WERI-Rb-1 (cell line): ENCODE measurements around the gene CETN1.

Experiments
- DNase-seq: peaks from one replicate; pipeline ENCODE4 v3.0.0-alpha.2; 2020
- H3K27ac ChIP-seq: fragments of 250-450 bp; sonication (Bioruptor Pico); 2 replicates; pipeline ENCODE4 v1.5.1; 2020; ENCODE audit warnings: mild to moderate bottlenecking, moderate library complexity
- H3K27me3 ChIP-seq: fragments of 250-450 bp; sonication (Bioruptor Pico); 2 replicates; pipeline ENCODE4 v1.5.1; 2021; ENCODE audit warnings: mild to moderate bottlenecking, low read depth, moderate library complexity; ENCODE audit not compliant: insufficient read depth, severe bottlenecking
- H3K36me3 ChIP-seq: fragments of 250-450 bp; sonication (Bioruptor Pico); 2 replicates; pipeline ENCODE4 v1.5.1; 2020; ENCODE audit warnings: mild to moderate bottlenecking, moderate library complexity
- H3K4me3 ChIP-seq: 2 replicates; pipeline ENCODE4 v1.5.1; 2011; ENCODE audit warnings: low read depth, mild to moderate bottlenecking, control low read depth, low read length
- H3K9me3 ChIP-seq: fragments of 250-450 bp; sonication (Bioruptor Pico); 2 replicates; pipeline ENCODE4 v1.5.1; 2021; ENCODE audit warnings: mild to moderate bottlenecking, moderate library complexity; ENCODE audit not compliant: severe bottlenecking
- TF ChIP-seq, protein P1 (sequence below): IDR thresholded peaks from 2 replicates; pipeline ENCODE4 v1.5.1; 2011; ENCODE audit warnings: low read depth, mild to moderate bottlenecking, control low read depth, inconsistent platforms, low read length

Gene CETN1

GRCh38 chr18:580154-580553, at the start of gene CETN1:
Gene CETN1, plus strand, starts transcription at chr18:580380. Its CDS starts 29 bp downstream, at chr18:580409.
- H3K4me3 ChIP-seq = no peak within 1 kb of the TSS
- TF ChIP-seq, protein P1, sequence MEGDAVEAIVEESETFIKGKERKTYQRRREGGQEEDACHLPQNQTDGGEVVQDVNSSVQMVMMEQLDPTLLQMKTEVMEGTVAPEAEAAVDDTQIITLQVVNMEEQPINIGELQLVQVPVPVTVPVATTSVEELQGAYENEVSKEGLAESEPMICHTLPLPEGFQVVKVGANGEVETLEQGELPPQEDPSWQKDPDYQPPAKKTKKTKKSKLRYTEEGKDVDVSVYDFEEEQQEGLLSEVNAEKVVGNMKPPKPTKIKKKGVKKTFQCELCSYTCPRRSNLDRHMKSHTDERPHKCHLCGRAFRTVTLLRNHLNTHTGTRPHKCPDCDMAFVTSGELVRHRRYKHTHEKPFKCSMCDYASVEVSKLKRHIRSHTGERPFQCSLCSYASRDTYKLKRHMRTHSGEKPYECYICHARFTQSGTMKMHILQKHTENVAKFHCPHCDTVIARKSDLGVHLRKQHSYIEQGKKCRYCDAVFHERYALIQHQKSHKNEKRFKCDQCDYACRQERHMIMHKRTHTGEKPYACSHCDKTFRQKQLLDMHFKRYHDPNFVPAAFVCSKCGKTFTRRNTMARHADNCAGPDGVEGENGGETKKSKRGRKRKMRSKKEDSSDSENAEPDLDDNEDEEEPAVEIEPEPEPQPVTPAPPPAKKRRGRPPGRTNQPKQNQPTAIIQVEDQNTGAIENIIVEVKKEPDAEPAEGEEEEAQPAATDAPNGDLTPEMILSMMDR = no peak
- H3K36me3 ChIP-seq = no peaks in the 10 kb centered on the region
- no peak within 1 kb of the TSS for H3K27ac ChIP-seq
- no peaks in the 10 kb centered on the region for H3K27me3 ChIP-seq
- H3K9me3 ChIP-seq = no peaks in the 10 kb centered on the region
- no peak for DNase-seq

DNA sequence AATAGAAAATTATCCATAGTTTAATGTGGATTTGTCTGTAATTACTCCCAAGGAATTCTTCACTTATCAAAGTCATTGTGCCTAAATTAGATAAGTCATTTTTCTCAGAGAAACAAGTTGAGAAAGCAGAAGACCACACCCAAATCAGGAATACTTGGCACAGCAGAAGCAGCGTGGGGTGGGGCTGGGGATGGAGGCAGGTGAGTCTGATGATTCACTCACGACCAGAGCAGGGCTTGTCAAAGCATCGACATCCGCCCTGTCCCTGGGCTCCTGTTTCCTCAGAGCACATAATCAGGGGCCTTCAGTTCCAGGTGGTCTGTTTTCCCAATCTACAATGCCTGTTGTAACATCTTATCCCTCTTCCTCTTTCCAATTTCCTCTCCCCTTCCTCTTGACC, 48.2 kb upstream of the CETN1 start:
- TF ChIP-seq, protein P1 = no peak
- Histone ChIP-seq H3K9me3 (no peaks in the 10 kb centered on the region), H3K27ac (no peak overlapping the region), H3K27me3 (no peaks in the 10 kb centered on the region), H3K4me3 (no peak overlapping the region), H3K36me3 (no peaks in the 10 kb centered on the region)
- no peak for DNase-seq

DNA sequence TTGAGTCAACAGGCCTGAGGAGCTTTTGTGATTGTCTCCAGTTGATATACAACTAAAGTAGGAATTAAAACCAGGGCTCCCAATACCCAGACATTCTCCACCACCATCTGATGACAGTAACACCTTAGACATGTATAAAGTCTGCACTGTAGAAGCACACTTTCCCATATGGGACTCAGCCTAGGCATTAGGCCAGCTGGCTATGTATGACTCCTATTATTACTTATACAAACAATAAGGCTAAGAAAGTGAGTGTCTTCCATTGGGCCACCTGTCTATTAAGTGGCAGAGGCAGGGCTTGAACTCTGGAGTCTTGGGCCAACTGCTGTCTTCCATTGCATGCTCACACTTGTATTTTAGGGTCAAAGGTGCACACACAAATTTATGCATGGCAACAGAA, 47.5 kb upstream of the CETN1 start:
- Histone ChIP-seq H3K36me3 (no peaks in the 10 kb centered on the region), H3K27ac (no peak overlapping the region), H3K4me3 (no peak overlapping the region), H3K9me3 (no peaks in the 10 kb centered on the region), H3K27me3 (no peaks in the 10 kb centered on the region)
- no peak for DNase-seq
- TF ChIP-seq, protein P1 = no peak

DNA sequence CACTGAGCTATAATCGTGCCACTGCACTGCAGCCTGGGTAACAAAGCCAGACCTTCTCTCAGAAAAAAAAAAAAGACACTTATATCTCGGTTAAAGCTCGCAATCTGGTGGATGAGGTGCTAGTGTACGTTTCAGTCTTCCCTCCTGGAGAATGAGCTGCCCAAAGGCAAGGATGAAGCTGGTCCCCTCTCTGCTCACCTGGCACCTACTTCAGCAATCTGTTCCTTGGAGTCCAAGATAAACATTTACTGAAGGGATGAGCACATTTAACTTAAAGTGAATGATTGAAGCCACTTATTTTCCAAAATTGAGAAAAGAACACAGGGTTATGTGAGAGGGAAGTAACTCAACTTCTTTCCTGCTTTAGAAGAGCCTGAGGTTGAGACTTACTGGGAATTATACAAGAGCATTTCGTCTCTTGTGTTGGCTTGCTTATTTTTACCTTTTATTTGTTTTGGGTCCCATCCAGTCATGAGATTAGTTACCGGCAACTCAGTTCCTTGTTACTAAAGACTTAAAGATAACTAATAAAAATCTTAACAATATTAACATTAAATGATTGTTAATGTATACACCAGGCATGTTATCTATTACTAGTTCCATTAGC, 46.1 kb upstream of the CETN1 start:
- H3K36me3 ChIP-seq = no peaks in the 10 kb centered on the region
- no peak overlapping the region for H3K27ac ChIP-seq
- H3K9me3 ChIP-seq = no peaks in the 10 kb centered on the region
- DNase-seq = no peak
- H3K4me3 ChIP-seq = no peak overlapping the region
- H3K27me3 ChIP-seq = no peaks in the 10 kb centered on the region
- TF ChIP-seq, protein P1 = no peak

DNA sequence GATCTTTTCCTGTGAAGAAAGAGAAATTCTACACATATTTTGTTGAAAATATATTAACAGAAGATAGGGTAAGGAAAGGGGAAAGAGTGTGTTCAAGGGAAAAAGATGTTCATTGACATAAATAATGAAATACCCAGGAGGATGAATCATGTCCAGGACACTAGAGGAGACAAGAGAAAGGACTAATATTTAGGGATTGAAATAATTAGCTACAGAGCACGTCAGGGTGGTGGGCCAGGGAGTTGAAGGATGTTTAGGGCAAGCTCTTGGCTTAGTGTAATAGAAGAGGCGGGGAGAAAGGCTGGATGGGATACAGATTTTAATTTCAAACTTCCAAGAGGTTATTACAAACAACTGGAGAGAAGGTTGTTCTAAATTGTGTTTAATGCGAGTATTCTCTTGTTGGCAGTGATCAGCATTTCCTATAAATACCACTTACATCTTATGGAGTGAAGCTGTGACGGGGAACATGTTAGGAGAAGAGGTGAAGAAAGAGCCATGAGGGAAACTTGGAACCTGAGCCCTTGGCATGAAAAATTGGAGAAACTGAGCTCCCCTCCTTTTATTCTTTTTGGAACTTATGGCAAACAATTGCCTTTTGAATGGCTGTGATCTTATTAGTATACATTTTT, 36.6 kb upstream of the CETN1 start:
- H3K36me3 ChIP-seq = no peaks in the 10 kb centered on the region
- no peak overlapping the region for H3K4me3 ChIP-seq
- H3K9me3 ChIP-seq = peaks cover 3% of the 10 kb centered on the region
- no peak for DNase-seq
- H3K27ac ChIP-seq = no peak overlapping the region
- TF ChIP-seq, protein P1 = no peak
- no peaks in the 10 kb centered on the region for H3K27me3 ChIP-seq

DNA sequence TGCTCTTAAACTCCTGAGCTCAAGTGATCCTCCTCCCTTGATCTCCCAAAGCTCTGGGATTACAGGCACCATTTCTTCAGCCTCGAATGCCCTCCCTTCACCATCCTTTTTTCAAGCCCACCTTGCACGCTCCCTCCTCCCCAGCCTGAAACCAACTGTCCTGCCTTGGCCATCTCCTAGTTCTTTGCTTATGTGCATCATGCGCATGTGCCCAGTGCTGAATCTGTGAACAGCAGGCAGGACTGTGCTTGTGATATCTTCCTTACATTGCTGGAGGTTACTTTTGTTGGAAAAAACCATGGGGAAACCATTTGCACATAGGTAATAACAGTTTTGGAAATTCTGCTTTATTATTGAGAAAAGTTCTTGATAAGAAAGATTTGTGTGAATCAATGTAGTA, 30.2 kb upstream of the CETN1 start:
- Histone ChIP-seq H3K4me3 (no peak overlapping the region), H3K36me3 (no peaks in the 10 kb centered on the region), H3K9me3 (peaks cover 6% of the 10 kb centered on the region), H3K27me3 (no peaks in the 10 kb centered on the region), H3K27ac (no peak overlapping the region)
- TF ChIP-seq, protein P1 = no peak
- DNase-seq = no peak
